Measurements from ENCODE around the gene RNGTT.

- TF ChIP-seq CTCF (IDR thresholded peaks at IDR 0.05) (no peak), POLR2AphosphoS5 (IDR thresholded peaks at IDR 0.05) (no peak), POLR2A (IDR thresholded peaks at IDR 0.05) (no peak)
Measured at GRCh38 chr6:88914895-88915598, 48.4 kb downstream of the RNGTT start.
